GF-D8 (cell line): Measurements from ENCODE around the gene GAS5.
"Not testable (repeated sequence)": the region's sequence is repeated elsewhere in the genome, so short reads cannot be mapped to it uniquely, and the experiment has no call there.

Experiments
- DNase-seq: peaks from one replicate; lab custom pipeline; 2025; lab: John Stamatoyannopoulos, UW

The GAS5 gene

DNA sequence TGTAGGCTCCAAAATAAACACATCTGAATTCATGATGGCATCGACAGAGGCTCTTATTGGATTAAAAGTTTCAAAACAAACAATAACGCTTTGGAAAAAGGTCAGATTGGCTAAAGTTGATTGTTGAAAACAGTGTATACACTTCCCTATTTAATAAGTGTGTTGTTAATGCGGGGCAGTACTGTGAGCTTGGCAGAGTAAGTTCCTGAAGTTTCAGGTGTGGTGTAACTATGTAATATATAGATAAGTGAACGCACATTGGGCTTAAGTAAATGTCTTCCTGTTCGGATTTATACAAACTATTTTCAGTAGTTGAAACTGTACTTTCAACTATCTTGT is 1.2 kb upstream of the GAS5 start:
- DNase-seq = no peak

DNA sequence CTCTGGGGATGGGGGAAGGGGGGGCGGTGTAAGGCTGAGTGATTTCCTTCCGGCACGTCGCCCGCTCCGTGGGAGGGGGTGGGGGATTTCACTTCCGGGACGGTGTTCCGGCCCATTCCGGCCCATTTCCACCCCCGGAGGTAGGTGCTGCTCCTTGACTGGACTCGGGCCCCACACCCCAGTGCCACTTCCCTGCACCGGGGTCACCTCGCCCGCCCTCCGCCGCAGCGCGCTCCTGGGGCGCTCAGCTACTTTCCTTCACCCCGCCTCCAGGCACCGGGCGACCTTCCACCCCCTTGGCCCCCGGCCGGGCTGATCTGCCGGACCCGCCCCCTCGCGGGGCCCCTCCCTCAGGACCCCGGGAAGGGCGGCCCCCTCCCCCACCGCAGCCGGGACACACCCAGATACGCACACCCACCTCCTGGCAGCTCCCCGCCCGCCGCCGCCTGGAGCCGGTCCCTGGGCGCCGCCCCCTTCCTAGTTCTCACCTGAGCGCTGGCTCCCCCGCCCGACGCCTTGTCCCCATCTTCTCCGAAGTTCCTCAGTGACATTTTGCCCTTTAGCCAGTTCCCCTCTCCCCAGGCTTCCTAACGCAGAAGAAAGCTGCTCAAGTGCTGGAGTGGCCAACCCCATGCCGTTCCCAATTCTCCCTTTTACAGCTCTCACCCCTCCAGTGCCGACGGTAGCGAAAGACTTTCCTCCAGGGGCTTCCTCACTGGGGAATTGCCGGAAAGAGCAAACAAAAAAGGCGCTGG is 654 bp upstream of the GAS5 start, which contains the start of gene ZBTB37:
TSS of gene ZBTB37 (plus strand) at position 115 of the 755 bp plus-strand sequence. CDS start 1,846 bp downstream, outside the sequence.
- DNase-seq = peak; percentile 63

GRCh38 chr1:173867141-173867752 is 542 bp downstream of the GAS5 start:
- DNase-seq = no peak

DNA sequence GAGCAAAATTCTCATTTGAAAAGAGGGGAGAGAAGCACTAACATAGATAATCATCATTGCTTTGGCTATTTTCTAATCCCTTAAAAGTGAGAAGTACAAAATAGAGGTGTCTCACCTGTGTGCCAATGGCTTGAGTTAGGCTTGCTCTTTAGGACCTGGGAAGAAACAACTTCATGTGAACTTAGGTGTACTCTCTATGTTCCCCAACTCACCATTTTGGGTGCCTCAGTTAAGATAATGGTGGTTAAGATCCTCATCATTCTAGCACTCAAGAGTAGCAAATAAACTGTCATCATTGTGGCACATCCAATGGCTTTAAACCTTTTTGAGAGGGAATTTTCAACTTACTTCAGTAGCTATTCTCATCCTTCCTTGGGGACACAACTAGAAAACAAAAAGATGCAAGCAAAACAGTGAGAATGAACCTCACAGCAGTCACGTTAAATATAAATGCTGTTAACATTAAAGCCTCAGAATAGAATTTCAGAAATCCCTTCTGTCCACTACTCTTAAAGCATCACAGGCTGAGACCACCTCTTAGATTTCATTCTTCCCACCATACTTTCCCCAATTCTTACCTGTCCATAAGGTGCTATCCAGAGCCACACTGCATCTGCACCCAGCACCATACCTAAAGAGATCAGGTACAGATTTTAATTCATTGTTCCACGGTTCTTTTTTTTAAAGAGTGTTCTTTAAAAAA is 1.2 kb downstream of the GAS5 start:
- no peak for DNase-seq

DNA sequence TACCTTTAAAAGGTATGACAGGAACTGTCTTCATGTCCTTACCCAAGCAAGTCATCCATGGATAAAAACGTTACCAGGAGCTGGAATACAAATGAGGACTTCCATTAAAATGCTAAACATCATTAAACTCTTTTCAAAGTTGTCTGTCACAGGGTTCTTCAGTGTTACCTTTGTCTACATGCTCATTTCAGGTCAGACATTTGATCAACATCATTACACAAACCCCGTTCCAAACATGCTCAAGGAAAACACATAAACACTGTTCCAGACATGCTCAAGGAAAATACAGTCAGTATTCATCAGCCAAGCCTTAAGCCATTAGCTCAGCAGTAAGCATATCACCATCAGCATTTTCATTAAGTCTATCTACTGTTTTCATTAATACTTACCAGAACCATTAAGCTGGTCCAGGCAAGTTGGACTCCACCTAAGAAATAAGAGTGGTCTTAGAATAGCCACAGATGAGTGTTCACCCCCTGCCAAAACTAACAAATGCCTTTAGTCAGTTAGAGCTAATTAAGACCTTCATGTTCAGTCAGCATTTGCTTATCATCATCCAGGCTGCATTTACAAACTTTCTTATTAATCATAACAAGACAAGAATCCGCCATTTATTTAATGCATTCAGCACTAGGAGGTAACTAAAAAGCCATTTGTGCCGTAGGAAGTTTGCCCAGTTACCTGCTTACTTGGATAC is 2.2 kb downstream of the GAS5 start:
- DNase-seq = no peak

GRCh38 chr1:173864179-173864867 is 3.5 kb downstream of the GAS5 start:
- DNase-seq = no peak

- DNase-seq = no peak
Measured at GRCh38 chr1:173863224-173864161, 4.3 kb downstream of the GAS5 start.

- no peak for DNase-seq
Measured at GRCh38 chr1:173862769-173863223, 5.0 kb downstream of the GAS5 start.

DNA sequence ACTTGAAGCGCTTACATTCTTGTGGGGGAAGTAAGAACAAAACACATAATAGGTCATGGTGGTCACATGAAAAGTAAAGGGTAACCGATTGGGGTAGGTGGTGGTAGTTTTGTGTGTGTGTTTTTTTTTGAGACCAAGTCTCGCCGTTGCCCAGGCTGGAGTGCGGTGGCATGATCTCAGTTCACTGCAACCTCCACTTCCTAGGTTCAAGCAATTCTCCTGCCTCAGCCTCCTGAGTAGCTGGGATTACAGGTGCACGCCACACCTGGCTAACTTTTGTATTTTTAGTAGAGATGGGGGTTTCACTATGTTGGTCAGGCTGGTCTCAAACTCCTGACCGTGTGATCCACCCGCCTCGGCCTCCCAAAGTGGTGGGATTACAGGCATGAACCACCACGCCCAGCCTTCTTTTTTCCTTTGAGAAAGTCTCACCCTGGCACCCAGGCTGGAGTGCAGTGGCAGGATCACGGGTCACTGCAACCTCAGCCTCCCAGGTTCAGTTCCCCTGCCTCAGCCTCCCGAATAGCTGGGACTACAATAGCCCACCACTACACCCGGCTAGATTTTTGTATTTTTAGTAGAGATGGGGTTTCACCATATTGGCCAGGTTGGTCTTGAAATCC is 5.5 kb downstream of the GAS5 start:
- not testable (repeated sequence) for DNase-seq

DNA sequence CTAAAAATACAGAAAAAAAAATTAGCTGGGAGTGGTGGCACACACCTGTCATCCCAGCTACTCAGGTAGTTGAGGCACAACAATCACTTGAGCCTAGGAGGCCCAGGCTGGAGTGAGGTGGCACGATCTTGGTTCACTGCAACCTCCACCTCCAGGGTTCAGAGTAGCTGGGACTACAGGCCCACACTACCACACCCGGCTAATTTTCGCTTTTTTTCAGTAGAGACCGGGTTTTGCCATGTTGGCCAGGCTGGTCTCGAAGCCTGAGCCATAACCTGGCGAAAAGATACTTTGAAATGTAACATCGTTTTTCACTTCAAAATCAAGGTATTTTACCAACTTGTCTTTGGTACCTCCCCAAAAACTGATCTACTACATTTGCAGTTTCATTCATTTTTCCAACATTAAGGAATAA is 6.1 kb downstream of the GAS5 start:
- DNase-seq = no peak

DNA sequence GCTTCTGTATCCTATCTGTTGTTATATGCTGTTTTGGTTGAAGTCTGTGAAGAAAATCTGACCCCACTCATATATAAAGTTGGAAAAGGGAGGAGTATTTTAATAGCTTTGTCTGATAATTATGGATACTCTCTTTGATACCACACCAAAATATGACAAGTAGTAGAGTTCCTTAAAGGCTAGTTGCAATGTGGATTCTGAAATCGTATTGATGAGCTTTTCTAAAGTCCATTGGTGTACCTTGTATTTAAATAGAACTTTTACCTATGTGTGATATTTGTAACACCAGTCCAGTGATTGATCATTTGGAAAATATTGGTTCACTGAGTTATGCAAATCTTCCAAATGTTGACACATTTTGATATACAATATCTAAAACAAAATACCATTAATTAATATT is 7.7 kb downstream of the GAS5 start:
- no peak for DNase-seq

DNA sequence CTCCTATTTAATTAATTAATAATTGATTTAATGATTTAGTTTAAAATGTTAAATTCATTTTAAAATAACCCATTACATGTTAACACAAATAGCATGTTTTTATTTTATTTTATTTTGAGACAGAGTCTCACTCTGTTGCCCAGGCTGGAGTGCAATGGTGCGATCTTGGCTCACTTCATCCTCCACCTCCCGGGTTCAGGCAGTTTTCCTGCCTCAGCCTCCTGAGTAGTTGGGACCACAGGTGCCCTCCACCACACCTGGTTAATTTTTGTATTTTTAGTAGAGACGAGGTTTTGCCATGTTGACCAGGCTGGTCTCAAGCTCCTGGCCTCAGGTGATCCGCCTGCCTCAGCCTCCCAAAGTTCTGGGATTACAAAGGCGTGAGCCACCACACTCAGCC is 8.2 kb downstream of the GAS5 start:
- not testable (repeated sequence) for DNase-seq

DNA sequence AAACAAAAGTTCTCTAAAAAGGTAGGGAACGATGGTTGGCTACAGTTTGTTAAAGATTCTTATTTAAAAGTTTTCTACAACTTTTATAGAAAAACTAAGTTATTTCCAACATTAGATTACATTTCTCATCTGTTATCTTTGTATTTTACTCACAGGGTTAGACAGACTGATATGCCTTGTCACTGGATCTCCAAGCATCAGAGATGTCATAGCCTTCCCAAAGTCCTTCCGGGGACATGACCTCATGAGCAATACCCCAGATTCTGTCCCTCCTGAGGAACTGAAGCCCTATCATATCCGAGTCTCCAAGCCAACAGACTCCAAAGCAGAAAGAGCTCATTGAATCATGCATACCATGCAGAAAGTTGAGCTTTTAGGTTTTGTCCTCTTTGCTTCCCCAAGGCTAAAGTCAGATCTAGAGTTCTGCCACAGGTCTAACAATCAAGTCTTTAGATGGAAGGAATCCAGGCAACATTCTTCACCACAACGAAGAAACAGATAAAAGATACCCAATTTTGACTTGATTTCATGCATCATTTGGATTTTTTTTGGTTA is 10.3 kb downstream of the GAS5 start:
- no peak for DNase-seq

DNA sequence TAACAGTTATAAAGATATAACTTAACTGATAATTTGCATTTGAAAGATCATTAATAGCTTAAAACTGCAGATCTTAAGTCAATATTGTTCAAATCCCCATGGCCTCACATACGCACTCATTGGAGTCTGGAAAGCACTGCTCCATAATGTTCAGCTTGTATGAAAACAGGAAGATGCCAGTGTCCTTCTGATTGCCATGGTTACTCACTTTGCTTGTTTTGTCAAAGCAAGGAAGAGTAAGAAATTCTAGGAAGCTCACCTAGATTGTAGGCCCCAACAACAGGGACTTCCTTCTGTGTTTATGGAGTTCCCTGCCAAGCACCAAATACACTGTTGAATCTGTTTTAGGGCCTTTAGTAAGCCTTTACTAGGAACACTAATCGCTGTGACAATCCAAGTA is 10.9 kb downstream of the GAS5 start:
- DNase-seq = no peak

DNA sequence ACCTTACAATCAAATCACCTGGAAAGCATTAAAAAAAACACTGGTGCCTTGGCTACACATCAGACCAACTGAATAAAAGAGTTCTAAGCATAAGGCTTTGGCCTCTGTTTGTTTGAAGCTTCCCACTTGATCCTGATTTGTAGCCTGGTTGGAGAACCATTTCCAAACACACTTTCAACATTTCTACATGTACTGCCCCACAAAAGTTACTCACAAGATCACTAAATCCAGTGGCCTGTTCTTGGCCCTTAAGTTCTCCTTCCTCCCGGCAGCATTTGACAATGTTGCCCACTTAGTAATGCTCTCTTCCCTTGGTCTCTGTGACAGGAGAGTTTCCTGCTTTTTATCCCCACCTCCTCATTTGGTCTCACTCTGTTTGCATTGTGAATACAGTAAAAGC is 11.8 kb downstream of the GAS5 start:
- no peak for DNase-seq

- no peak for DNase-seq
Measured at GRCh38 chr1:173853074-173853473, 14.7 kb downstream of the GAS5 start.

DNA sequence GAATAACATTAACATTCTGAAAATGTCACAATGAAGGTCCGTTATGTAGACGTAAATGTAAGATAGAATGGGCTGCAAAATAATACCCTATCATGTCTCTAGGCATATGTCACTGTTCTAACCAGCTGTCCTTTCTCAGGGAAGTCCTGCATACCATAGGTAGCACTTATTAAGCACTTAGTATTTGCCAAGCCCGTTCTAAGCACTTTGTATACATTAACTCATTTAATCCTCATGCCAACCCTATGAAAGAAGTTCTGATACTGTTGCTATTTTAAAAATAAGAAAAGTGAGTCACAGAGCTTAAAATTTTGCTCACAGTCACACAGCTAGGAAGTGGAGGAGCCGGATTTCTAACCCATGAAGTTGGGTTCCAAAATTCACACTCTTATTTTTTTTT is 15.7 kb downstream of the GAS5 start:
- DNase-seq = no peak

DNA sequence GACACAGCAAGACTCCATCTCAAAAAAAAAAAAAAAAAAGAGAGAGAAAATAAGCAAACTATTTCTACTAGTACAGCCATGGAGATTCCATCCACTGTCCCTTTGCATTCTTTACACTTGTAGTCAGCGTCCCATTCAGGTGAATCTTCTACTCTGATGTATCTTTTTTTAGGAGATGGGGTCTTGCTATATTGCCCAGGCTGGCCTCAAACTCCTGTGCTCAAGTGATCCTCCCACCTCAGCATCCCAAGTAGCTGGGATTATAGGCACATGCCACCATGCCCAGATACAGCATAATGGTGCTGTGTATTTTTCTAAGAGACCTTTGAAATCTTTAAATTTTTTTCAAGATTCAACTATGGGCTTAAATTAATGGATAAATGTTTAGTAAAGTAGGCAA is 35.0 kb downstream of the GAS5 start:
- DNase-seq = no peak

DNA sequence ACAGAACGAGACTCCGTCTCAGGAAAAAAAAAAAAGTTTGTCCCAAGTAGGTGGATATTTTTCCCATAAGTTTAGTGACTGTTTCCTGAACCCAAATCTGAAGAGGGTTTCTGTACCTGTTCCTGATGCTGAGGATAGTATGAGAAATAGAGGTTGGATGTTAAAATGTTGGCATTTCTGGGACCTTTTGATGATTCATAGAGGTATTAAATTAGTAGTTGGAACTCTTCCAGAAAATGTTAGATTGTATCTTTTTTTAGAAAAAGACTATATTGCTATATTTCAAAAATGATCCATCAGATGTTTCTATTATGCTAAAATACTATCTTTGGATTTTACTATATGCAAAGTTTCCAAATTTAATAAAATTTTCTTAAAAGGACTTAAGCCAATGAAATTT is 40.2 kb downstream of the GAS5 start:
- no peak for DNase-seq
